Occipital lobe (tissue), 2 donors: ENCODE results near the gene TBPL1. TPM values are rescaled to one million over a fixed set of nuclear protein-coding genes. Genes with fewer than 3 reads are reported as not detected.

ENCODE experiments used
- small RNA-seq: library from RNA; depleted of rRNA; stranded (forward); fragments of <200 nt; gene quantifications from one replicate; pipeline ENCODE3, GENCODE V24; 2014
- total RNA-seq: library from RNA; depleted of rRNA; stranded (reverse); fragments of >200 nt; gene quantifications from one replicate; pipeline ENCODE4 v1.2.3, GENCODE V29; 2014

The TBPL1 gene
- total RNA-seq, 1 donor from 2014 or later: 41.0 TPM

Small RNA genes lying within 50 kb of the gene (small RNA-seq; reads per million reads assigned to genes)
- gene AL449363.1: not detected

Other genes starting within 250 kb of the TBPL1 start
- not detected for gene TCF21, start 64.1 kb upstream of the TBPL1 start, total RNA-seq
- 4.8 TPM for gene SLC2A12, start 99.4 kb downstream of the TBPL1 start, total RNA-seq